ENCODE results near the gene RASGEF1C.

The RASGEF1C gene

DNA sequence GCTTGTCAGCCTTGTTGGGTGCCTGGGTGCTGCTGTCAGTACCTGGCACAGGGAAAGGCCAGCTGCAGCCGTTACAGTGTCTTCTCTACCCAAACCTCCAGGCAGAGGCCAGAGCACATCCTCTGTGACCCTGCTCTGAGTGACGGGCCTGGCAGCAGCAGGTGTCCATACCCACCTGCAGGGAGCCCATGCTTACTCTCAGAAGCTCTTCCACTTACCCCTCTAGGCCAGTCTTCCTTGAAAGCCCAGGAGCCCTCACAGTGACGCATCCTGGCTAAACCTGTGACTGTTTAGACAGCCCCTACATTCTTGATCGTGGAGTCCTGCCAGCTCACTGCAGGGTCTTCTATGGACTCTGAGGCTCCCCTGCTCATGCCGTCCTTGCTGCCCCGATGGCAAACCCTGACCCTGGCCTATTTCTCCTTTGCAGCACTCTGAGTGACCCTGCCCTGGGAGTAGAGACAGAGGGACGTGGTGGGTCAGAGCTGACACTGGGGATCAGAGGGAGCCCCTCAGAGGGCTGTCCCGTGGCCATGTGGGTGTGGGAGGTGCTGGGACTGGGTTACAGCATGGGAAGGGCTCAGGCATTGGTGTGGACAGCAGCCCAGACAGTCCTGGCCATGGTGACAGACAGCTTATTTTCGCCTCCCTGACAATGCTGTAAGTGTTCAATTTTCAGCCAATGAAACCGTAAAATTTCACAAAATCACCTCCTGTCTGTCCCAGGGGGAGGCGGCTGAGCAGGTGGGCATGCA, 69.9 kb downstream of the RASGEF1C start:
- Histone ChIP-seq H3K27me3 (ENCODE audit: insufficient read depth, low read length) (no peaks in the 10 kb centered on the region), H3K36me3 (ENCODE audit: insufficient read depth, low read length) (no peaks in the 10 kb centered on the region), H3K9ac (ENCODE audit: low read depth, low read length) (no peak overlapping the region), H3K4me3 (ENCODE audit: low read length) (no peak overlapping the region), H3K27ac (ENCODE audit: low read depth, low read length) (no peak overlapping the region), H3K9me3 (ENCODE audit: insufficient read depth, low read depth, low read length) (no peaks in the 10 kb centered on the region), H3K4me1 (ENCODE audit: insufficient read depth, low read length) (no peaks in the 10 kb centered on the region)
- 85% methylated on average over 11 of the region's 11 CpGs for WGBS

DNA sequence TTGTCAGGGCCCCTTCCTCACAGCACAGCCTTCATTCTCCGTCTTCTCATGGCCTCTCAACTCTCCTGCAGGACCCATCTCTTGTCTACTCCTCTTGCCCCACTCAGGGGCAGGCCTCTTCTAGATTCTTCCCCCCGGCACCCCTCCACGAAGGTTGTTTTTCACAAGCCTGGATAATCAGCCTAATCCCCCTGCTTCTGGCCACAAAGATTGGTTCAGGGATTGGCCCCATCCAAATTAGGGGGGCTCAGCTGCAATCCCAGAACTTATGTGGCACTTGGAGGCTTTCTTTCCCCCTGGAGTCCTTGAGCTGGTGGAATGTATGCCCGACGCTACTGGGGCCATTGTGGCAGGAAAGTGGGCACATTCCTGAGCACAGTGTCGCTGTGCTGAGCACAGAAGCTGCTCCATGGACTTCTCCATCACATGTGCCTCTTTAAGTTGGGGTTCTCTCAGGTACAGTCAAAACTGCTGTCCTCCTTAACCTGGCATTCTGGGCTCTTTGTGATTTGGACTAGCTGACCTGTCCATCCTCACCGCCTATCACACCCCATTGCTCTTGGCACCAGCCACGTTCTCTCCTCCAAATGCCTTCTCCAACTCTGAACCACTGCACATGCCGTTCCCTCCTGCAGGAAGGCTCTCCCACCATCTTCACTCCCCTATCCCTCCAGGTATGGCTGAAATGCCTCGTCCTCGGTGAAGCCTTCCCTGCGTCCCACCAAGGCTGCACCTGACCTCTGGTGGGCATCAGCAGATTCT, 70.6 kb downstream of the RASGEF1C start:
- no peak overlapping the region for H3K27ac ChIP-seq (ENCODE audit: low read depth, low read length)
- no peaks in the 10 kb centered on the region for H3K4me1 ChIP-seq (ENCODE audit: insufficient read depth, low read length)
- H3K9ac ChIP-seq (ENCODE audit: low read depth, low read length), result no peak overlapping the region
- H3K4me3 ChIP-seq (ENCODE audit: low read length), result no peak overlapping the region
- no peaks in the 10 kb centered on the region for H3K36me3 ChIP-seq (ENCODE audit: insufficient read depth, low read length)
- no peaks in the 10 kb centered on the region for H3K27me3 ChIP-seq (ENCODE audit: insufficient read depth, low read length)
- WGBS, result 84% methylated on average over 12 of the region's 12 CpGs
- no peaks in the 10 kb centered on the region for H3K9me3 ChIP-seq (ENCODE audit: insufficient read depth, low read depth, low read length)

DNA sequence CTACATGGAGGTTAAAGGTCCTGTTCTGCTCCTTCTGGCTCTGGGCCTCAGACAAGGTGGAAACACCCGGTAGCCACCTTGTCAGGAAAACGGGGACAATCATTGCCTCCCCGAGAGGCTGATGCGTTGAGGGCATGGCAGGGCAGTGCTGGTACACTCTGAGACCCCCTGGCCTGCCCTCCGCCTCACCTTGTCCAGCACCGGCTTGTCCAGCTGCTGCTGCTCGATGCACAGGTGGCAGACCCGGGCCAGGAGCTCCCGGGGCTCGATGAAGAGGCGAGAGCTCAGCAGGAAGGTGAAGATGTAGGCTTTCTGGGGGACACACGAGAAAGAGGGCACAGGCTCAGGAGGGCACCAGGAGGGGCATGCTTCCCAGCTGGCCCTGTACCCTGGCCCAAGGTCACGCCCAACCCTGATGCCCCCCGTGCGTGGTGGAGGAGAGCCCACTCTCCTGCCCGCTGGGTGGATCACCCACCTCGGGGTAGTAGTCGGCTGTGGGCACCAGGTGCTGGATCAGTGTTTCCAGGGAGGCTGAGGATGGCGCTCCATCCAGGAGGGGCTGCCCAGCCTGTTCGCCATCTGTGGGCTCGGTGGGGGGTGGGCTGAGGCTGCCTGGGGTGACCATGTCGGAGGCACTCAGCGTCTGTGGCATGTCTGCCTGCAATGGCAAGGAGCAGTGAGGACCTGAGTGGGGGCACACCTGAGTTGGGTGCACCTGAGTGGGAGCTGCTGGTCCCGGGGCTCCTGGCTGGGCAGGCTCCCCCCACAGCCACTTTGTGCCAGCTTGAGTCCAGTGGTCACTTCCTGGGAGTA, 71.4 kb downstream of the RASGEF1C start:
- H3K4me1 ChIP-seq (ENCODE audit: insufficient read depth, low read length), result no peaks in the 10 kb centered on the region
- H3K9ac ChIP-seq (ENCODE audit: low read depth, low read length), result no peak overlapping the region
- H3K9me3 ChIP-seq (ENCODE audit: insufficient read depth, low read depth, low read length), result no peaks in the 10 kb centered on the region
- no peak overlapping the region for H3K4me3 ChIP-seq (ENCODE audit: low read length)
- H3K27ac ChIP-seq (ENCODE audit: low read depth, low read length), result no peak overlapping the region
- 95% methylated on average over 24 of the region's 24 CpGs for WGBS
- H3K27me3 ChIP-seq (ENCODE audit: insufficient read depth, low read length), result no peaks in the 10 kb centered on the region
- no peaks in the 10 kb centered on the region for H3K36me3 ChIP-seq (ENCODE audit: insufficient read depth, low read length)

- Histone ChIP-seq H3K4me3 (ENCODE audit: low read length) (no peak overlapping the region), H3K27me3 (ENCODE audit: insufficient read depth, low read length) (no peaks in the 10 kb centered on the region), H3K27ac (ENCODE audit: low read depth, low read length) (no peak overlapping the region), H3K9me3 (ENCODE audit: insufficient read depth, low read depth, low read length) (no peaks in the 10 kb centered on the region), H3K4me1 (ENCODE audit: insufficient read depth, low read length) (no peaks in the 10 kb centered on the region), H3K36me3 (ENCODE audit: insufficient read depth, low read length) (no peaks in the 10 kb centered on the region), H3K9ac (ENCODE audit: low read depth, low read length) (no peak overlapping the region)
- WGBS, result 89% methylated on average over 38 of the region's 38 CpGs
Observed at GRCh38 chr5:180136630-180137381, 72.2 kb downstream of the RASGEF1C start.

GRCh38 chr5:180135967-180136629, 72.9 kb downstream of the RASGEF1C start:
- WGBS, result 96% methylated on average over 43 of the region's 43 CpGs
- Histone ChIP-seq H3K27me3 (ENCODE audit: insufficient read depth, low read length) (no peaks in the 10 kb centered on the region), H3K4me3 (ENCODE audit: low read length) (no peak overlapping the region), H3K9me3 (ENCODE audit: insufficient read depth, low read depth, low read length) (no peaks in the 10 kb centered on the region), H3K9ac (ENCODE audit: low read depth, low read length) (no peak overlapping the region), H3K4me1 (ENCODE audit: insufficient read depth, low read length) (no peaks in the 10 kb centered on the region), H3K27ac (ENCODE audit: low read depth, low read length) (no peak overlapping the region), H3K36me3 (ENCODE audit: insufficient read depth, low read length) (no peaks in the 10 kb centered on the region)

GRCh38 chr5:180135128-180135955, 73.7 kb downstream of the RASGEF1C start:
- Histone ChIP-seq H3K4me3 (ENCODE audit: low read length) (no peak overlapping the region), H3K9me3 (ENCODE audit: insufficient read depth, low read depth, low read length) (no peaks in the 10 kb centered on the region), H3K36me3 (ENCODE audit: insufficient read depth, low read length) (no peaks in the 10 kb centered on the region), H3K27me3 (ENCODE audit: insufficient read depth, low read length) (no peaks in the 10 kb centered on the region), H3K4me1 (ENCODE audit: insufficient read depth, low read length) (no peaks in the 10 kb centered on the region), H3K27ac (ENCODE audit: low read depth, low read length) (no peak overlapping the region), H3K9ac (ENCODE audit: low read depth, low read length) (no peak overlapping the region)
- 90% methylated on average over 13 of the region's 13 CpGs for WGBS

DNA sequence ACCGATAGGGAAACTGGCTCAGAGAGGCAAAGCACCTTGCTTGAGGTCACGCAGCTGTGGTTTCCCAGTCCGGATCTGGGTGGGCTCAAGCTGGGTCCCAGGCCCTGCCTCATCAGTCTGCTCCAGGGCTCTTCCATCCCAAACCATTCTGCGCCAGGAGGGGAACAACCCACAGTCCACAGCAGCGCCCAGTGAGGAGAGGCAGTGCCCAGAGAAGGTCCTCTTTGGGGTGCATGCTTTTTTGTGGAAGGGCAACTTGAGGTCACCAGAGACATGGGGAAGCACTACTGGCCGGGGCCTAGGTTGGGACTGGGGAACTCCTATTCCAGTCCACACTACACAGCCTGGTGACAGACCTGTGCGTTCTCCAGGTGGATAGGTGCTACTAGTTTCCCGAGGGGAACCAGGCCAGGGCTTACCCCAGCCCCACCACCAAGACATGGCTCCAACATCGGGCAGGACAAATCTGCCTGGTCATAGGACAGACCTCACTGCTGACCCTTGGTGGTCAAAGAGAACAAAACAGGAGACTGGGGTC, 75.0 kb downstream of the RASGEF1C start:
- Histone ChIP-seq H3K36me3 (ENCODE audit: insufficient read depth, low read length) (no peaks in the 10 kb centered on the region), H3K9me3 (ENCODE audit: insufficient read depth, low read depth, low read length) (no peaks in the 10 kb centered on the region), H3K9ac (ENCODE audit: low read depth, low read length) (no peak overlapping the region), H3K4me1 (ENCODE audit: insufficient read depth, low read length) (no peaks in the 10 kb centered on the region), H3K27ac (ENCODE audit: low read depth, low read length) (no peak overlapping the region), H3K27me3 (ENCODE audit: insufficient read depth, low read length) (no peaks in the 10 kb centered on the region), H3K4me3 (ENCODE audit: low read length) (no peak overlapping the region)
- WGBS, result 94% methylated on average over 9 of the region's 9 CpGs

GRCh38 chr5:180133551-180133950, 75.5 kb downstream of the RASGEF1C start:
- Histone ChIP-seq H3K9me3 (ENCODE audit: insufficient read depth, low read depth, low read length) (no peaks in the 10 kb centered on the region), H3K4me3 (ENCODE audit: low read length) (no peak overlapping the region), H3K27ac (ENCODE audit: low read depth, low read length) (no peak overlapping the region), H3K27me3 (ENCODE audit: insufficient read depth, low read length) (no peaks in the 10 kb centered on the region), H3K36me3 (ENCODE audit: insufficient read depth, low read length) (no peaks in the 10 kb centered on the region), H3K9ac (ENCODE audit: low read depth, low read length) (no peak overlapping the region), H3K4me1 (ENCODE audit: insufficient read depth, low read length) (no peaks in the 10 kb centered on the region)
- WGBS, result 92% methylated on average over 4 of the region's 4 CpGs

DNA sequence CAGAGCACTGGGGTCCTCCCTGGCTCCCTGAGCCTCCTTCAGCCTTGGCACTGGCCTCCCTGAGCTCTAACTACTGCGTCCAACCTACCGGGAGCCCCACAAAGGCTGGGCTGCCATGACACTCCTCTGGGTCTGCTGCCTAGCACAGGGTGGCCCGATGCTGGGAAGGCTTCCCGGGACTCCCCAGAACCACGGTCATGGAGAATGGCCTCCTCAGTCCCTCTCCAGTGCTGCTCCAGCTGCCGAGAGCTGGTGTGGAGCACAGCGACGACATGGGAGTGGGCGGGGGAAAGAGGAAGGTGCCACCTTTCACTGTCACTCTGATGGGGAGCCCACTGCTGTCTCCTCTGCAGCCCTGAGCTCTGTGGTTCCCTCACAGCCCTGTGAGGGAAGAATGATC, 76.0 kb downstream of the RASGEF1C start:
- Histone ChIP-seq H3K36me3 (ENCODE audit: insufficient read depth, low read length) (no peaks in the 10 kb centered on the region), H3K4me1 (ENCODE audit: insufficient read depth, low read length) (no peaks in the 10 kb centered on the region), H3K27ac (ENCODE audit: low read depth, low read length) (no peak overlapping the region), H3K4me3 (ENCODE audit: low read length) (no peak overlapping the region), H3K9ac (ENCODE audit: low read depth, low read length) (no peak overlapping the region), H3K9me3 (ENCODE audit: insufficient read depth, low read depth, low read length) (no peaks in the 10 kb centered on the region), H3K27me3 (ENCODE audit: insufficient read depth, low read length) (no peaks in the 10 kb centered on the region)
- 89% methylated on average over 9 of the region's 9 CpGs for WGBS
